ENCODE measurements around the gene FMN2. TPM values are rescaled to one million over a fixed set of nuclear protein-coding genes. Genes with fewer than 3 reads are reported as not detected.

Gene FMN2
- total RNA-seq, 1 experiment from 2014 or later: 4.6 TPM

- no peaks in the 10 kb centered on the region for H3K9me3 ChIP-seq (ENCODE audit: low read length)
- H3F3A ChIP-seq (ENCODE audit: low read length, unreplicated experiment): no peaks in the 10 kb centered on the region
- peaks cover 33% of the 10 kb centered on the region for H3K4me1 ChIP-seq (ENCODE audit: insufficient read depth, low read length)
- BruUV-seq (replicated peaks): no TSS peak
- H3K79me2 ChIP-seq (ENCODE audit: low read length): no peaks in the 10 kb centered on the region
- intact Hi-C loops (cut with micrococcal nuclease): loop anchor here (5.0 kb wide), 1 partner anchor 121 kb away; no protein-coding TSS in a partner anchor
- no peak overlapping the region for H3K4me3 ChIP-seq (ENCODE audit: low read length)
- TF ChIP-seq EZH2phosphoT487 (IDR thresholded peaks at IDR 0.05; ENCODE audit: borderline replicate concordance, low read length) (no peak), EZH2 (IDR thresholded peaks at IDR 0.05; ENCODE audit: low read length, unreplicated experiment) (no peak), CTCF (conservative IDR thresholded peaks at IDR 0.05; ENCODE audit: low read depth, low read length) (no peak)
- H3K27ac ChIP-seq (ENCODE audit: low read length): peak overlapping the region; percentile 36
- ATAC-seq (peak; percentile 35; the same call in 1 of the 2 replicates), DNase-seq (peak; percentile 80)
- no peaks in the 10 kb centered on the region for H3K9me2 ChIP-seq (replicated peaks; ENCODE audit: low read length)
- 0 out of 2 replicates have a peak overlapping the region, but pooled peaks have one; percentile 2 for H3K4me2 ChIP-seq (ENCODE audit: low read length)
- ChIA-PET CTCF (no interaction called here), POLR2A (ENCODE audit: unreplicated experiment) (interaction anchor here (0.5 kb wide), 2 partner anchors 78 to 1332 kb away, joined by 3 to 5 read pairs; no protein-coding TSS in a partner anchor)
- no peaks in the 10 kb centered on the region for H4K20me1 ChIP-seq (ENCODE audit: low read length)
- H2AFZ ChIP-seq (ENCODE audit: low read length): no peak overlapping the region
- no peaks in the 10 kb centered on the region for H3K36me3 ChIP-seq (ENCODE audit: low read depth, low read length)
- no peak overlapping the region for H3K9ac ChIP-seq (ENCODE audit: low read length)
- H3K27me3 ChIP-seq (ENCODE audit: low read length): no peaks in the 10 kb centered on the region
These were observed 221.2 kb downstream of the FMN2 start for GRCh38 chr1:240312872-240313271.

GRCh38 chr1:240314845-240315801 lies 223.4 kb downstream of the FMN2 start:
- no peak overlapping the region for H3K4me3 ChIP-seq (ENCODE audit: low read length)
- H3K36me3 ChIP-seq (ENCODE audit: low read depth, low read length): no peaks in the 10 kb centered on the region
- no peaks in the 10 kb centered on the region for H3K79me2 ChIP-seq (ENCODE audit: low read length)
- intact Hi-C loops (cut with micrococcal nuclease): loop anchor here (5.0 kb wide), 1 partner anchor 123 kb away; no protein-coding TSS in a partner anchor
- H3K4me1 ChIP-seq (ENCODE audit: insufficient read depth, low read length): peaks cover 26% of the 10 kb centered on the region
- ChIA-PET POLR2A (ENCODE audit: unreplicated experiment) (no interaction called here), CTCF (no interaction called here)
- ATAC-seq (no peak), DNase-seq (no peak)
- H3K9me3 ChIP-seq (ENCODE audit: low read length): no peaks in the 10 kb centered on the region
- H3K27me3 ChIP-seq (ENCODE audit: low read length): no peaks in the 10 kb centered on the region
- no peak overlapping the region for H3K27ac ChIP-seq (ENCODE audit: low read length)
- no peak for TF ChIP-seq EZH2 (IDR thresholded peaks at IDR 0.05; ENCODE audit: low read length, unreplicated experiment)
- TF ChIP-seq EZH2phosphoT487 (IDR thresholded peaks at IDR 0.05; ENCODE audit: borderline replicate concordance, low read length): no peak
- TF ChIP-seq CTCF (conservative IDR thresholded peaks at IDR 0.05; ENCODE audit: low read depth, low read length): no peak
- H3K9ac ChIP-seq (ENCODE audit: low read length): no peak overlapping the region
- BruUV-seq (replicated peaks): no TSS peak
- H3K4me2 ChIP-seq (ENCODE audit: low read length): no peak overlapping the region
- no peak overlapping the region for H2AFZ ChIP-seq (ENCODE audit: low read length)
- no peaks in the 10 kb centered on the region for H3F3A ChIP-seq (ENCODE audit: low read length, unreplicated experiment)
- H4K20me1 ChIP-seq (ENCODE audit: low read length): no peaks in the 10 kb centered on the region
- no peaks in the 10 kb centered on the region for H3K9me2 ChIP-seq (replicated peaks; ENCODE audit: low read length)

DNA sequence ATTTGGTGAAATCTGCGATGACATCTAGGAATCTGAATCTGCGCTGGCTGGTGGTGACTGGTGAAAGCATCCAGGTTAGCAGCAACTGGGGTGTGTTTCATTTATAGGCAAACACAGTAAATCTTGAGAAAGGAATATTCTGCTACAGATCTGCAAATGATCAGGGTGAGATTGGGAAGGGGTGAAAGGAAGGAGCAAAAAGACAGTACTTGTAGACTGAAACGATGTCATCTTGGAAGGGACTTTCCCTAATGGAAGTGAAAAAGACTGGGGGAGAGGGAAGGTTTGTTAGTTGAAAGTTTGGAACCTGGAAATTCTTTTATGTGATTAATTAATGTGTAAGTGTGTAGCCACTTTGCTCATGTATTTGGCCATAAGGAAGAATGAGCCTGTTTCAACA lies 228.3 kb downstream of the FMN2 start:
- no peak overlapping the region for H2AFZ ChIP-seq (ENCODE audit: low read length)
- H3K4me2 ChIP-seq (ENCODE audit: low read length): no peak overlapping the region
- H3K36me3 ChIP-seq (ENCODE audit: low read depth, low read length): no peaks in the 10 kb centered on the region
- BruUV-seq (replicated peaks): no TSS peak
- H3K9me3 ChIP-seq (ENCODE audit: low read length): no peaks in the 10 kb centered on the region
- no peak overlapping the region for H3K9ac ChIP-seq (ENCODE audit: low read length)
- no peak for ATAC-seq
- intact Hi-C loops (cut with micrococcal nuclease): no loop called here
- H3K4me1 ChIP-seq (ENCODE audit: insufficient read depth, low read length): no peaks in the 10 kb centered on the region
- H3K4me3 ChIP-seq (ENCODE audit: low read length): no peak overlapping the region
- ChIA-PET POLR2A (ENCODE audit: unreplicated experiment) (no interaction called here), CTCF (no interaction called here)
- no peak for DNase-seq
- H3F3A ChIP-seq (ENCODE audit: low read length, unreplicated experiment): no peaks in the 10 kb centered on the region
- H4K20me1 ChIP-seq (ENCODE audit: low read length): no peaks in the 10 kb centered on the region
- no peak overlapping the region for H3K27ac ChIP-seq (ENCODE audit: low read length)
- no peak for TF ChIP-seq EZH2 (IDR thresholded peaks at IDR 0.05; ENCODE audit: low read length, unreplicated experiment)
- no peak for TF ChIP-seq EZH2phosphoT487 (IDR thresholded peaks at IDR 0.05; ENCODE audit: borderline replicate concordance, low read length)
- TF ChIP-seq CTCF (conservative IDR thresholded peaks at IDR 0.05; ENCODE audit: low read depth, low read length): no peak
- H3K9me2 ChIP-seq (replicated peaks; ENCODE audit: low read length): no peaks in the 10 kb centered on the region
- no peaks in the 10 kb centered on the region for H3K27me3 ChIP-seq (ENCODE audit: low read length)
- no peaks in the 10 kb centered on the region for H3K79me2 ChIP-seq (ENCODE audit: low read length)

Measured in PC-3 (cell line).